Superior temporal gyrus (tissue), 1 donor: ENCODE results near the gene SLC48A1.

Experiments
- DNase-seq: peaks from one replicate; pipeline ENCODE4 v3.0.0-alpha.2; 2016; ENCODE audit errors: extremely low spot score

SLC48A1 gene

DNA sequence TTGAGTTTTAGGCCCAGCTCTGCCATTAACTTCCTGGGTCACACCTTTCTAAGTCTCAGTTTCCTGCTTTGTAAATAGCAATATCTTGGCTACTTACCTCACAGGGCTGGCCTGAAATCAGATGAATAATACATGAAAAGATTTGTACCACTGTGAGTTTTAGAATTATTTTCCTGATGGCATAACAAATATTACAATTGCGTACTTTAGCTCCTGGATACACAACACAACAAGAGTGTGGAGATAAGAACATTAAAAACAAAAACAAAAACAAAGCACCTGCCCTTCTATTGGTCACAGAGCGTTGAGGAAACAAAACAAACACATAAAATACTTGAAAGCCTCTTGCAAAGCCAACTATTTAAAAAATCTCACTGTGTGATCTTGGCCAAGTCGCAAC lies 51.6 kb downstream of the SLC48A1 start:
- no peak for DNase-seq

GRCh38 chr12:47825173-47825639 lies 52.2 kb downstream of the SLC48A1 start:
- DNase-seq = no peak

DNA sequence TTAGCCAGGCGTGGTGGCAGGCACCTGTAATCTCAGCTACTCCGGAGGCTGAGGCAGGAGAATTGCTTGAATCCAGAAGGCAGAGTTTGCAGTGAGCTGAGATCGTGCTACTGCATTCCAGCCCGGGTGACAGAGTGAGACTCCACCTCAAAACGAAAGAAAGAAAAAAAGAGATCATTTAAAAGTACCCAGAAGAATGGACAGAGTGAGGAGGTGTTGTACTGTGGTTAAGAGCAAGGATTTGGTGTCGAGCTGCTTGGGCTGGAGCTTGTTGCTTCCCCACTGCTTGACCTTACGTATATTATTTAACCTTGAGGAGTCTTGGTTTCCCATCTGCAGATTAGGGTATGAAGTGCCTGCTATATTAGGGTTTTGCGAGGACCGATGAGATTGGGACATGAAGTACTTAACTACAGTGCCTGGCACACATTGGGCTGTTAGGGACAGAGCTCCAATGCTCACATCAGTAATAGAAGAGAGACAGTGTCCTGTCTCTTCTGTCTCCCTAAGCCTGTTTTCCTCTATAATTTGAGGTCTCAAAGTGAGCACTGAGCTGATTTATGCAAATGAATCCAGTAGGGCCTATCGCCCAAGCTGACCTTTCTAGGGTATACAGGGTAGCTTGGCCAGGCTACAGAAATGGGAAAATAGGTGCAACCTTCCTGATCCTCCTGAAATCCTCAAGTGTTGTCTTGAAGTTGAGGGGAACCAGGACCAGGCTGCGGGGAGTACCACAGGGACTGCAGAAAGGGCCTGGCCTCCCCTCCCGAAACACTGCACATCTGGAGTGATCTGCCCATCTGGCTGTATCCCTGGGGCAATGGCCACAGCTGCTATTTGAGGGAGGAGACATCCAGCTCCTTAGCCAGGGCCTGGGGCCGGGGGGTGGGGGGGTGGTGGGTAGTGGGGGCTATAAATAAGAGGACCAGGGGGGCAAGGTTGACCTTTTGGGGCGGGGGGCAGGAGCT lies 55.3 kb downstream of the SLC48A1 start:
- no peak for DNase-seq

GRCh38 chr12:47828976-47829482 lies 56.0 kb downstream of the SLC48A1 start:
- no peak for DNase-seq

DNA sequence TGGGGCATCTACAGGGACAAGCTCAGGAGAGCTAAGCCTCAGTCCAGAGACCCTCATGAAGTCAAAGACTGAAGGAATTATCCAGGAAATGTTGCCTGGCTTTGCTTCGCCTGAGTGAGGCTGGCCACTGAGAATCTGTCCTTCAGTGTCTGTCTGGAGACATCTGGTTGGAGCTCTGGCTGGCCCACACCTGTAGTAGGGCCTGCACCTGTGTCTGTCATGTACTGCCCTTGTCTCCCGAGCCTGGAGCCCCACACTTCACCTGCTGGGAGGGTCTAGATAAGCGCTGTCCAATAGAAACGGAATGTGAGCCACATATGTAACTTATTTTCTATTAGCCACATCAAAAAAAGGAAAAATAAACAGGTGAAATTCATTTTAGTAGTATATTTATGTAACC lies 56.5 kb downstream of the SLC48A1 start:
- DNase-seq = no peak
